GM12878 (cell line): ENCODE results near the gene CCDC91. TPM values are rescaled to one million over a fixed set of nuclear protein-coding genes. Genes with fewer than 3 reads are reported as not detected.

Experiments used
- BCL3 ChIP-seq: IDR thresholded peaks from 2 replicates; pipeline ENCODE4 v1.6.1; 2011; ENCODE audit warnings: borderline replicate concordance, low read depth, mild to moderate bottlenecking, moderate library complexity, low read length; ENCODE audit not compliant: insufficient read depth, poor library complexity, severe bottlenecking
- BCLAF1 ChIP-seq: fragments of 450-650 bp; IDR thresholded peaks from 2 replicates; pipeline ENCODE4 v1.6.1; 2017; ENCODE audit warnings: antibody characterized with exemption, mild to moderate bottlenecking, moderate library complexity
- CEBPZ ChIP-seq: fragments of 150-350 bp; IDR thresholded peaks from 2 replicates; pipeline ENCODE4 v1.6.1; 2016; ENCODE audit warnings: low read depth, low read length
- FOS ChIP-seq: IDR thresholded peaks from 3 replicates; pipeline ENCODE4 v1.6.1; 2011; ENCODE audit warnings: borderline replicate concordance; ENCODE audit not compliant: insufficient read length; ENCODE audit errors: extremely low read depth
- KAT2A ChIP-seq: conservative IDR thresholded peaks from 2 replicates; pipeline ENCODE4 v1.6.1; 2011; ENCODE audit warnings: low read depth, low read length; ENCODE audit not compliant: control insufficient read depth
- NR2F1 ChIP-seq: fragments of 450-650 bp; conservative IDR thresholded peaks from 2 replicates; pipeline ENCODE4 v1.6.1; 2017; ENCODE audit warnings: mild to moderate bottlenecking
- RELB ChIP-seq: fragments of 450-650 bp; IDR thresholded peaks from 2 replicates; pipeline ENCODE4 v1.6.1; 2017; ENCODE audit warnings: low read depth, mild to moderate bottlenecking, moderate library complexity
- TCF7 ChIP-seq: IDR thresholded peaks from 2 replicates; pipeline ENCODE4 v1.6.1; 2014; ENCODE audit warnings: antibody characterized with exemption, borderline replicate concordance
- ZBTB40 ChIP-seq: fragments of 450-650 bp; IDR thresholded peaks from 2 replicates; pipeline ENCODE4 v1.6.1; 2016; ENCODE audit warnings: mild to moderate bottlenecking, moderate library complexity, borderline replicate concordance
- ZNF217 ChIP-seq: fragments of 450-650 bp; IDR thresholded peaks from 2 replicates; pipeline ENCODE4 v1.6.1; 2017; ENCODE audit warnings: antibody characterized with exemption, mild to moderate bottlenecking
- polyA plus RNA-seq, 11 experiments: library from polyadenylated mRNA; depleted of rRNA in 4 of 11; unstranded in 6 of 11; stranded (reverse) in 5 of 11; fragments of >200 nt; fragmentation: Nextera tagmentation in 4 of 11; fragmentation: Illumina TruSeq in 1 of 11; extraction: Ambion mirVana in 4 of 11; extraction: Trizol in 1 of 11; gene quantifications; 1 replicate in 1 of 11; 2 replicates in 10 of 11; pipeline versions ENCODE4 v1.2.1 to v1.2.3, GENCODE V29; 2011 to 2016; ENCODE audit warnings: inconsistent platforms in 2 of 11, missing spikeins in 2 of 11, low read depth in 1 of 11
- total RNA-seq, 4 experiments: library from RNA; depleted of rRNA in 3 of 4; stranded (reverse); fragments of >200 nt in 3 of 4; fragmentation: Illumina TruSeq in 1 of 4; extraction: Trizol in 1 of 4; gene quantifications; 2 replicates each; pipeline versions ENCODE4 v1.2.1 to v1.2.3, GENCODE V29; 2013 to 2021

CCDC91 gene
- total and polyA plus RNA-seq, 10 of the 15 experiments (the other 5 are each of a cell fraction or from before 2014, with no cell fraction given) = 6.1 to 24.9 (median 16.5) TPM

GRCh38 chr12:28453686-28454085 is 263.4 kb downstream of the CCDC91 start (continued):
- TF ChIP-seq BCLAF1 = no peak
- no peak for TF ChIP-seq ZNF217
- TF ChIP-seq KAT2A = no peak
- TF ChIP-seq BCL3 = no peak
- TF ChIP-seq FOS = no peak
- TF ChIP-seq TCF7 = no peak
- TF ChIP-seq RELB = no peak
- no peak for TF ChIP-seq NR2F1
- TF ChIP-seq CEBPZ = no peak
- TF ChIP-seq ZBTB40 = no peak
- TF ChIP-seq, all 136 proteins: peak for 0
